SH-SY5Y (cell line): ENCODE results near the gene TREX2.

Experiments used
- GATA2 ChIP-seq: IDR thresholded peaks from 2 replicates; pipeline ENCODE4 v1.6.1; 2011; ENCODE audit warnings: mild to moderate bottlenecking, low read depth, low read length
- GATA3 ChIP-seq: IDR thresholded peaks from 2 replicates; pipeline ENCODE4 v1.6.1; 2011; ENCODE audit warnings: low read depth, mild to moderate bottlenecking, low read length, moderate library complexity

GRCh38 chrX:153481043-153481442, 35.2 kb upstream of the TREX2 start:
- no peak for TF ChIP-seq GATA3
- TF ChIP-seq GATA2: no peak
